Fibroblast of lung (primary cell): ENCODE measurements around the gene RTP2. TPM values are rescaled to one million over a fixed set of nuclear protein-coding genes. Genes with fewer than 3 reads are reported as not detected.

Source experiments
- DNase-seq, 2 donors: peaks; one replicate each; pipeline versions ENCODE4 v3.0.0 to v3.0.0-alpha.2; 2010; ENCODE audit warnings: low read depth in 2 of 2
- H2AFZ ChIP-seq: 2 replicates; pipeline ENCODE4 v1.5.1; 2012; ENCODE audit warnings: low read length, control low read depth, inconsistent platforms
- H3K27ac ChIP-seq: 2 replicates; pipeline ENCODE4 v1.5.1; 2011; ENCODE audit warnings: low read length, control low read depth; ENCODE audit not compliant: insufficient read depth
- H3K27me3 ChIP-seq: 2 replicates; pipeline ENCODE4 v1.5.1; 2011; ENCODE audit warnings: mild to moderate bottlenecking, low read length; ENCODE audit not compliant: control insufficient read depth, insufficient read depth
- H3K36me3 ChIP-seq: 2 replicates; pipeline ENCODE4 v1.5.1; 2011; ENCODE audit warnings: low read length; ENCODE audit not compliant: control insufficient read depth, insufficient read depth
- H3K4me1 ChIP-seq: 2 replicates; pipeline ENCODE4 v1.5.1; 2011; ENCODE audit warnings: low read length; ENCODE audit not compliant: control insufficient read depth, insufficient read depth; ENCODE audit errors: extremely low read depth
- H3K4me2 ChIP-seq: 2 replicates; pipeline ENCODE4 v1.5.1; 2011; ENCODE audit warnings: low read length, control low read depth; ENCODE audit not compliant: insufficient read depth; ENCODE audit errors: extremely low read depth
- H3K4me3 ChIP-seq, 4 experiments: fragments of 200-600 bp in 1 of 4; sonication (generic) in 1 of 4; replicated peaks in 1 of 4; 2 replicates each; pipeline ENCODE4 v1.5.1; 2011 to 2016; ENCODE audit warnings: low read length in 4 of 4, low read depth in 3 of 4, mild to moderate bottlenecking in 3 of 4, control low read depth in 2 of 4, inconsistent platforms in 1 of 4, mixed read lengths in 1 of 4; ENCODE audit not compliant: insufficient read depth in 1 of 4; ENCODE audit errors: control extremely low read depth in 1 of 4
- H3K79me2 ChIP-seq: 2 replicates; pipeline ENCODE4 v1.5.1; 2012; ENCODE audit warnings: mild to moderate bottlenecking, low read length, inconsistent platforms; ENCODE audit not compliant: control insufficient read depth, insufficient read depth
- H3K9ac ChIP-seq: 2 replicates; pipeline ENCODE4 v1.5.1; 2011; ENCODE audit warnings: mild to moderate bottlenecking, low read length, control low read depth; ENCODE audit not compliant: insufficient read depth
- H3K9me3 ChIP-seq: 2 replicates; pipeline ENCODE4 v1.5.1; 2012; ENCODE audit warnings: low read depth, low read length; ENCODE audit not compliant: control insufficient read depth, insufficient read depth
- H4K20me1 ChIP-seq: 2 replicates; pipeline ENCODE4 v1.5.1; 2011; ENCODE audit warnings: low read length; ENCODE audit not compliant: control insufficient read depth, insufficient read depth; ENCODE audit errors: extremely low read depth
- EZH2 ChIP-seq: IDR thresholded peaks from 2 replicates; pipeline ENCODE4 v1.5.1; 2012; ENCODE audit warnings: low read length, control low read depth, mild to moderate bottlenecking; ENCODE audit errors: missing control alignments
- polyA plus RNA-seq, 2 donors: library from polyadenylated mRNA; depleted of rRNA in 1 of 2; stranded (reverse) in 1 of 2; unstranded in 1 of 2; fragments of >200 nt; gene quantifications; 2 replicates each; pipeline ENCODE4 v1.2.1, GENCODE V29; 2011 to 2012; ENCODE audit warnings: missing spikeins in 1 of 2
- total RNA-seq: library from RNA; depleted of rRNA; stranded (reverse); fragments of >200 nt; gene quantifications from 2 replicates; pipeline ENCODE4 v1.2.1, GENCODE V29; 2014
- TF ChIP-seq, protein P1 (sequence below), 2 donors: IDR thresholded peaks in 1 of 2; conservative IDR thresholded peaks in 1 of 2; 1 replicate in 1 of 2; 2 replicates in 1 of 2; pipeline ENCODE4 v1.5.1; 2011 to 2012; ENCODE audit warnings: low read length in 2 of 2, control low read depth in 1 of 2, inconsistent platforms in 1 of 2, low read depth in 1 of 2, mild to moderate bottlenecking in 1 of 2

Gene RTP2
- total and polyA plus RNA-seq, 2 donors (not counting 1 experiment from before 2014, with no cell fraction given), result not detected

DNA sequence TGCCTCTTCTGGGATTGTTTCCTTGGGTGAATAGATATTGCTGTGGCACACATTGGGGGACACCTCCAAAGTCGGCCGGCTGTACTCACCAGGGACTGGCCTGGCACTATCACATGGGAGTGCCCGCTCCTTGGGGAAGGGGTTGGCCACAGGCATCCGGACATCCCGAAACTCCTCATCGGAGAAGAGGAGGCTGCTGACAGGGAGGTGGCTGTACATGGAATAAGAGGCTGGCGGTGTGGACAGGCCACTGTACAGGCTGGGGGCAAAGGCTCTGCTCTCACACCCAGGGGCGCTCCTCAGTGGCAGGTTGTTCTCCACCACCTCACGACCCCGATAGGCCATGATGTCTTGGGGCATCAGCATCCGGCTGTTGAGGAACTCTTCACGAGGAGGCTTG lies 27.2 kb upstream of the RTP2 start:
- no peak for DNase-seq
- H3K9me3 ChIP-seq, result no peaks in the 10 kb centered on the region
- H2AFZ ChIP-seq, result no peak overlapping the region
- H3K27ac ChIP-seq, result no peak overlapping the region
- no peak overlapping the region for H3K9ac ChIP-seq
- H4K20me1 ChIP-seq, result peaks cover 2% of the 10 kb centered on the region
- no peak overlapping the region for H3K4me3 ChIP-seq
- peaks cover 37% of the 10 kb centered on the region for H3K36me3 ChIP-seq
- H3K4me1 ChIP-seq, result no peaks in the 10 kb centered on the region
- no peak overlapping the region for H3K4me2 ChIP-seq
- H3K79me2 ChIP-seq, result peaks cover 2% of the 10 kb centered on the region
- H3K27me3 ChIP-seq, result no peaks in the 10 kb centered on the region
- TF ChIP-seq, protein P1, sequence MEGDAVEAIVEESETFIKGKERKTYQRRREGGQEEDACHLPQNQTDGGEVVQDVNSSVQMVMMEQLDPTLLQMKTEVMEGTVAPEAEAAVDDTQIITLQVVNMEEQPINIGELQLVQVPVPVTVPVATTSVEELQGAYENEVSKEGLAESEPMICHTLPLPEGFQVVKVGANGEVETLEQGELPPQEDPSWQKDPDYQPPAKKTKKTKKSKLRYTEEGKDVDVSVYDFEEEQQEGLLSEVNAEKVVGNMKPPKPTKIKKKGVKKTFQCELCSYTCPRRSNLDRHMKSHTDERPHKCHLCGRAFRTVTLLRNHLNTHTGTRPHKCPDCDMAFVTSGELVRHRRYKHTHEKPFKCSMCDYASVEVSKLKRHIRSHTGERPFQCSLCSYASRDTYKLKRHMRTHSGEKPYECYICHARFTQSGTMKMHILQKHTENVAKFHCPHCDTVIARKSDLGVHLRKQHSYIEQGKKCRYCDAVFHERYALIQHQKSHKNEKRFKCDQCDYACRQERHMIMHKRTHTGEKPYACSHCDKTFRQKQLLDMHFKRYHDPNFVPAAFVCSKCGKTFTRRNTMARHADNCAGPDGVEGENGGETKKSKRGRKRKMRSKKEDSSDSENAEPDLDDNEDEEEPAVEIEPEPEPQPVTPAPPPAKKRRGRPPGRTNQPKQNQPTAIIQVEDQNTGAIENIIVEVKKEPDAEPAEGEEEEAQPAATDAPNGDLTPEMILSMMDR (conservative IDR thresholded peaks at IDR 0.05 in 1 of 2, IDR thresholded peaks at IDR 0.05 in 1 of 2; ENCODE audit: low read depth in 1 of 2, low read length in 2 of 2), result no peak
- TF ChIP-seq EZH2, result no peak

DNA sequence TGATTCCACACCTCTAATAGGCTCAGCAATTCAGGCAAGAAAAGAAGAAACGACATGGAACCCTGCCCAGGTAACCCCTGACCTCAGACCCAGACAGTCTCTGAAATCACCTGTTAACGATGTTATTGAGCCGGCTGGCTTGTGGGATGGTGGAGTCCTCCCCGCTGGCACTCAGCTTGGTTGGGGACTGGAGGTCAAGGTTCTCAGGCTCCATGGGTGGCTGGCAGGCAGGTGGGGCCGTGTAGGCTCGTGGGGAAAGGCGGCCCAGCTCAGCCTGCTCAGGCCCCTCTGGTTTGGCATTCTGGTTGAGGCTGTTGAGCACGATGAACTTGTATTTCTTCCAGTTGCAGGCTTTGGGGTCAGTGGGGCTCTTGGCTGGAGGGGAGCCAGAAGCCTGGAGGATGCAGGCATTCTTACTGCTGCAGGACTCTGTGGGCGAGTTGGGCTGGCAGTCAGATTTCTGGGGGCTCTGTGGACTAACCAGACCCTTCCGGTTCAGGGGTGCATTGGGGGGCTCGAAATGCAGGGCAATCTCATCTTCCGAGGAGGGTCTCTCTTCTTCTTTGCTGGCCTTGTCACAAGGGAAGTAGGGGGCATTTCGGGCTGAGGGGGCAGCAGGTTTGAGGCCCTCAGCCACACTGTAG lies 26.7 kb upstream of the RTP2 start:
- H3K27me3 ChIP-seq, result no peaks in the 10 kb centered on the region
- no peak overlapping the region for H3K27ac ChIP-seq
- no peak overlapping the region for H3K4me3 ChIP-seq
- TF ChIP-seq EZH2, result no peak
- TF ChIP-seq, protein P1 (conservative IDR thresholded peaks at IDR 0.05 in 1 of 2, IDR thresholded peaks at IDR 0.05 in 1 of 2; ENCODE audit: low read depth in 1 of 2, low read length in 2 of 2), result no peak
- no peak for DNase-seq
- no peak overlapping the region for H3K4me2 ChIP-seq
- no peaks in the 10 kb centered on the region for H4K20me1 ChIP-seq
- no peaks in the 10 kb centered on the region for H3K79me2 ChIP-seq
- no peaks in the 10 kb centered on the region for H3K9me3 ChIP-seq
- no peaks in the 10 kb centered on the region for H3K4me1 ChIP-seq
- no peak overlapping the region for H2AFZ ChIP-seq
- H3K36me3 ChIP-seq, result peaks cover 38% of the 10 kb centered on the region
- no peak overlapping the region for H3K9ac ChIP-seq

DNA sequence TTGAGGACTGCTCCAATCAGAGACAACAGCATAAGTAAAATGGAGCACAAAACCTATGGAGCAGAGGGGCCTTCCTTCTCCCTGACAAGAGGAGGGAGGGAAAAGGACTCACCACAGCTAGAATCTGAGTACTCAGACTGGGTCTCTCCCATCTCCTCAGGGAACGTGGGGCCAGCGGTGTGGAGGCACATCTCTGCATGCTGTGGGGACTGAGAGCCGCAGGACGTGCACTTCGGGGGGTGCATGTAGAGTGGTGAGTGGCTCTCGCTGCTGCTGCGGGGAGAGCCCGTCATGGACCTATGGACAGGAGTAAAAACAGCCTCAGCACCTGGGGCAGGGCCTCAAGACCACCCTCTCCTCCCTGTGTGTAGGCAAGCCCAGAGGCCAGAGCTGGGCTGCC lies 25.9 kb upstream of the RTP2 start:
- no peak for DNase-seq
- Histone ChIP-seq H3K79me2 (no peaks in the 10 kb centered on the region), H3K4me2 (no peak overlapping the region), H3K4me3 (no peak overlapping the region), H3K27me3 (no peaks in the 10 kb centered on the region), H3K4me1 (no peaks in the 10 kb centered on the region), H3K9ac (no peak overlapping the region), H3K9me3 (no peaks in the 10 kb centered on the region), H4K20me1 (no peaks in the 10 kb centered on the region), H3K36me3 (peaks cover 38% of the 10 kb centered on the region), H3K27ac (no peak overlapping the region), H2AFZ (no peak overlapping the region)
- TF ChIP-seq, protein P1 (conservative IDR thresholded peaks at IDR 0.05 in 1 of 2, IDR thresholded peaks at IDR 0.05 in 1 of 2; ENCODE audit: low read depth in 1 of 2, low read length in 2 of 2), result no peak
- no peak for TF ChIP-seq EZH2
